Kidney epithelial cell (primary cell): ENCODE results near the gene MYO18B. TPM values are rescaled to one million over a fixed set of nuclear protein-coding genes. Genes with fewer than 3 reads are reported as not detected.

Experiments
- DNase-seq: peaks from one replicate; pipeline ENCODE4 v3.0.0-alpha.2; 2010; ENCODE audit warnings: low read depth
- H3K27me3 ChIP-seq: 2 replicates; pipeline ENCODE4 v1.6.0; 2011; ENCODE audit warnings: low read length; ENCODE audit not compliant: control insufficient read depth, insufficient read depth
- H3K36me3 ChIP-seq: 2 replicates; pipeline ENCODE4 v1.5.1; 2011; ENCODE audit warnings: low read length; ENCODE audit not compliant: control insufficient read depth, insufficient read depth
- H3K4me3 ChIP-seq: 2 replicates; pipeline ENCODE4 v1.5.1; 2011; ENCODE audit warnings: low read depth, mild to moderate bottlenecking, control low read depth, low read length
- CTCF ChIP-seq: IDR thresholded peaks from 2 replicates; pipeline ENCODE4 v1.5.1; 2011; ENCODE audit warnings: mild to moderate bottlenecking, moderate library complexity, low read length, control low read depth, inconsistent platforms; ENCODE audit not compliant: insufficient read depth, poor library complexity, severe bottlenecking
- total RNA-seq: library from RNA; depleted of rRNA; stranded (reverse); fragments of >200 nt; gene quantifications from 2 replicates; pipeline ENCODE4 v1.2.3, GENCODE V29; 2015

MYO18B gene
- total RNA-seq, 1 donor from 2014 or later = not detected

- Histone ChIP-seq H3K27me3 (no peaks in the 10 kb centered on the region), H3K4me3 (no peak overlapping the region), H3K36me3 (no peaks in the 10 kb centered on the region)
- DNase-seq = no peak
- TF ChIP-seq CTCF = no peak
These were observed 11.3 kb downstream of the MYO18B start for GRCh38 chr22:25753252-25753651.

GRCh38 chr22:25754527-25755202, 12.7 kb downstream of the MYO18B start:
- no peaks in the 10 kb centered on the region for H3K36me3 ChIP-seq
- no peak for DNase-seq
- no peaks in the 10 kb centered on the region for H3K27me3 ChIP-seq
- TF ChIP-seq CTCF = no peak
- H3K4me3 ChIP-seq = no peak overlapping the region

- H3K27me3 ChIP-seq = no peaks in the 10 kb centered on the region
- DNase-seq = no peak
- TF ChIP-seq CTCF = no peak
- H3K4me3 ChIP-seq = no peak overlapping the region
- H3K36me3 ChIP-seq = no peaks in the 10 kb centered on the region
These were observed 15.7 kb downstream of the MYO18B start for GRCh38 chr22:25757686-25758085.

- no peak for TF ChIP-seq CTCF
- no peaks in the 10 kb centered on the region for H3K27me3 ChIP-seq
- no peak for DNase-seq
- H3K4me3 ChIP-seq = no peak overlapping the region
- H3K36me3 ChIP-seq = no peaks in the 10 kb centered on the region
These were observed 16.3 kb downstream of the MYO18B start for GRCh38 chr22:25758316-25758715.

- H3K27me3 ChIP-seq = no peaks in the 10 kb centered on the region
- TF ChIP-seq CTCF = no peak
- no peak overlapping the region for H3K4me3 ChIP-seq
- DNase-seq = peak; percentile 92
- no peaks in the 10 kb centered on the region for H3K36me3 ChIP-seq
These were observed 17.8 kb downstream of the MYO18B start for GRCh38 chr22:25759825-25760231.

GRCh38 chr22:25760294-25760693, 18.3 kb downstream of the MYO18B start:
- H3K36me3 ChIP-seq = no peaks in the 10 kb centered on the region
- no peaks in the 10 kb centered on the region for H3K27me3 ChIP-seq
- no peak for DNase-seq
- H3K4me3 ChIP-seq = no peak overlapping the region
- no peak for TF ChIP-seq CTCF
